GM23248 (cell line): ENCODE data around the gene RAB4A.
"Not testable (repeated sequence)": the region's sequence is repeated elsewhere in the genome, so short reads cannot be mapped to it uniquely, and the experiment has no call there.

ENCODE experiments used
- EZH2 ChIP-seq: fragments of 200-600 bp; sonication (generic); IDR thresholded peaks from 2 replicates; pipeline ENCODE4 v1.6.1; 2018; ENCODE audit warnings: antibody characterized with exemption, mild to moderate bottlenecking; ENCODE audit not compliant: insufficient read depth, poor library complexity, severe bottlenecking
- EZH2phosphoT487 ChIP-seq: fragments of 200-600 bp; sonication (generic); IDR thresholded peaks from 2 replicates; pipeline ENCODE4 v1.6.1; 2018; ENCODE audit warnings: antibody characterized with exemption, moderate library complexity, mild to moderate bottlenecking, low read depth; ENCODE audit not compliant: insufficient read depth

GRCh38 chr1:229291686-229292085 is 20.8 kb downstream of the RAB4A start:
- not testable (repeated sequence) for TF ChIP-seq EZH2phosphoT487, EZH2
